GM23248 (cell line): ENCODE data around the gene ST6GAL1. TPM values are rescaled to one million over a fixed set of nuclear protein-coding genes. Genes with fewer than 3 reads are reported as not detected.

Source experiments
- DNase-seq: peaks from one replicate; pipeline ENCODE4 v3.0.0-alpha.2; 2015
- H2AFZ ChIP-seq: fragments of 200-600 bp; sonication (generic); 2 replicates; pipeline ENCODE4 v1.6.1; 2016; ENCODE audit warnings: antibody characterized with exemption
- H3F3A ChIP-seq: fragments of 200-600 bp; sonication (generic); 2 replicates; pipeline ENCODE4 v1.6.1; 2016; ENCODE audit warnings: mild to moderate bottlenecking, antibody characterized with exemption, mixed run types; ENCODE audit not compliant: insufficient read depth
- H3K27ac ChIP-seq: fragments of 200-600 bp; sonication (generic); 2 replicates; pipeline ENCODE4 v1.5.1; 2016; ENCODE audit warnings: mild to moderate bottlenecking
- H3K27me3 ChIP-seq: fragments of 200-600 bp; sonication (generic); replicated peaks from 2 replicates; pipeline ENCODE4 v1.6.1; 2016; ENCODE audit warnings: mild to moderate bottlenecking; ENCODE audit not compliant: insufficient read depth
- H3K36me3 ChIP-seq: fragments of 200-600 bp; sonication (generic); 2 replicates; pipeline ENCODE4 v1.6.1; 2016; ENCODE audit warnings: low read depth, mild to moderate bottlenecking
- H3K4me1 ChIP-seq: fragments of 200-600 bp; sonication (generic); 2 replicates; pipeline ENCODE4 v1.6.1; 2016; ENCODE audit warnings: mild to moderate bottlenecking; ENCODE audit not compliant: insufficient read depth
- H3K4me2 ChIP-seq: fragments of 200-600 bp; sonication (generic); one replicate; pipeline ENCODE4 v1.6.1; 2016; ENCODE audit warnings: mild to moderate bottlenecking; ENCODE audit not compliant: unreplicated experiment
- H3K4me3 ChIP-seq: fragments of 200-600 bp; sonication (generic); 2 replicates; pipeline ENCODE4 v1.5.1; 2016; ENCODE audit warnings: mild to moderate bottlenecking
- H3K79me2 ChIP-seq: fragments of 200-600 bp; sonication (generic); 2 replicates; pipeline ENCODE4 v1.6.1; 2016; ENCODE audit warnings: mild to moderate bottlenecking; ENCODE audit not compliant: insufficient read depth
- H3K9ac ChIP-seq: fragments of 200-600 bp; sonication (generic); 2 replicates; pipeline ENCODE4 v1.6.1; 2016; ENCODE audit warnings: mild to moderate bottlenecking
- H3K9me2 ChIP-seq: fragments of 200-600 bp; sonication (generic); 2 replicates; pipeline ENCODE4 v1.6.1; 2016; ENCODE audit warnings: mixed run types, mild to moderate bottlenecking, moderate library complexity; ENCODE audit not compliant: insufficient read depth
- H3K9me3 ChIP-seq: fragments of 200-600 bp; sonication (generic); one replicate; pipeline ENCODE4 v1.6.1; 2017; ENCODE audit warnings: low read depth
- H4K20me1 ChIP-seq: fragments of 200-600 bp; sonication (generic); 2 replicates; pipeline ENCODE4 v1.6.0; 2016; ENCODE audit not compliant: insufficient read depth
- EZH2 ChIP-seq: fragments of 200-600 bp; sonication (generic); IDR thresholded peaks from 2 replicates; pipeline ENCODE4 v1.6.1; 2018; ENCODE audit warnings: antibody characterized with exemption, mild to moderate bottlenecking; ENCODE audit not compliant: insufficient read depth, poor library complexity, severe bottlenecking
- EZH2phosphoT487 ChIP-seq: fragments of 200-600 bp; sonication (generic); IDR thresholded peaks from 2 replicates; pipeline ENCODE4 v1.6.1; 2018; ENCODE audit warnings: antibody characterized with exemption, moderate library complexity, mild to moderate bottlenecking, low read depth; ENCODE audit not compliant: insufficient read depth
- WGBS, 2 experiments: methylation state at CpG; one replicate each; pipeline ENCODE4 v1.1.6; 2015 to 2017; ENCODE audit warnings: low lambda C conversion rate in 2 of 2, low coverage in 1 of 2; ENCODE audit errors: missing lambda C conversion rate in 2 of 2; 5-methylcytosine and 5-hydroxymethylcytosine counted together
- in situ Hi-C: fragments of 300-500 bp; cut with MboI; formaldehyde crosslinking; loops from 2 replicates; pipeline ENCODE4 v1.15.0; 2020
- polyA plus RNA-seq: library from polyadenylated mRNA; unstranded; fragments of >200 nt; fragmentation: Nextera tagmentation; extraction: Ambion mirVana; gene quantifications from 2 replicates; pipeline ENCODE4 v1.2.1, GENCODE V29; 2016
- total RNA-seq: library from RNA; depleted of rRNA; stranded (reverse); fragments of >200 nt; shearing (Covaris generic); gene quantifications from 2 replicates; pipeline ENCODE4 v1.2.3, GENCODE V29; 2014

Gene ST6GAL1
- total and polyA plus RNA-seq, 2 experiments from 2014 or later: 0.20 TPM; not detected in 1

- 58 to 61% methylated on average over 10 of the region's 10 CpGs for WGBS, 2 experiments
- no peaks in the 10 kb centered on the region for H3F3A ChIP-seq
- H2AFZ ChIP-seq: peak overlapping the region; percentile 27; the same call in 1 of the 2 replicates
These were observed 67.2 kb downstream of the ST6GAL1 start for GRCh38 chr3:186997473-186997939.

GRCh38 chr3:186998937-186999368 lies 68.6 kb downstream of the ST6GAL1 start:
- no peak for DNase-seq
- Histone ChIP-seq H3K27ac (no peak overlapping the region), H3F3A (no peaks in the 10 kb centered on the region), H4K20me1 (no peaks in the 10 kb centered on the region), H3K4me3 (no peak overlapping the region), H3K9me3 (no peaks in the 10 kb centered on the region), H3K9ac (no peak overlapping the region), H2AFZ (no peak overlapping the region), H3K27me3 (peaks cover 6% of the 10 kb centered on the region; the same call in 1 of the 2 replicates), H3K36me3 (no peaks in the 10 kb centered on the region), H3K9me2 (no peaks in the 10 kb centered on the region), H3K79me2 (no peaks in the 10 kb centered on the region), H3K4me1 (no peaks in the 10 kb centered on the region), H3K4me2 (no peak overlapping the region)
- WGBS, 2 experiments: 63 to 68% methylated on average over 9 of the region's 9 CpGs
- TF ChIP-seq EZH2phosphoT487 (no peak), EZH2 (no peak)
- in situ Hi-C loops: no loop called here

More at GRCh38 chr3:186997473-186997939, 67.2 kb downstream of the ST6GAL1 start:
- Histone ChIP-seq H3K36me3 (no peaks in the 10 kb centered on the region), H3K9ac (no peak overlapping the region), H3K4me1 (no peaks in the 10 kb centered on the region), H4K20me1 (no peaks in the 10 kb centered on the region), H3K79me2 (no peaks in the 10 kb centered on the region), H3K4me2 (peak overlapping the region; percentile 30), H3K27me3 (peaks cover 6% of the 10 kb centered on the region; the same call in 1 of the 2 replicates), H3K9me3 (no peaks in the 10 kb centered on the region), H3K4me3 (0 out of 2 replicates have a peak overlapping the region, but pooled peaks have one; percentile 7), H3K27ac (no peak overlapping the region), H3K9me2 (no peaks in the 10 kb centered on the region)
- TF ChIP-seq EZH2phosphoT487 (no peak), EZH2 (no peak)
- peak; percentile 32 for DNase-seq
- in situ Hi-C loops: no loop called here

GRCh38 chr3:187000711-187001151 lies 70.4 kb downstream of the ST6GAL1 start:
- TF ChIP-seq EZH2phosphoT487 (no peak), EZH2 (no peak)
- Histone ChIP-seq H3K36me3 (no peaks in the 10 kb centered on the region), H4K20me1 (no peaks in the 10 kb centered on the region), H3K79me2 (no peaks in the 10 kb centered on the region), H3K4me3 (no peak overlapping the region), H3K27me3 (peaks cover 6% of the 10 kb centered on the region; the same call in 1 of the 2 replicates), H3K9ac (no peak overlapping the region), H3K27ac (no peak overlapping the region), H2AFZ (no peak overlapping the region), H3K9me2 (no peaks in the 10 kb centered on the region), H3F3A (no peaks in the 10 kb centered on the region), H3K4me2 (no peak overlapping the region), H3K4me1 (no peaks in the 10 kb centered on the region), H3K9me3 (no peaks in the 10 kb centered on the region)
- WGBS, 2 experiments: 56 to 60% methylated on average over 4 of the region's 4 CpGs
- in situ Hi-C loops: no loop called here
- DNase-seq: no peak

GRCh38 chr3:187002915-187003314 lies 72.6 kb downstream of the ST6GAL1 start:
- in situ Hi-C loops: no loop called here
- H3K79me2 ChIP-seq: no peaks in the 10 kb centered on the region
- DNase-seq: no peak

More at GRCh38 chr3:187002915-187003314, 72.6 kb downstream of the ST6GAL1 start:
- 43 to 55% methylated on average over 4 of the region's 4 CpGs for WGBS, 2 experiments
- Histone ChIP-seq H2AFZ (no peak overlapping the region), H3K9me3 (no peaks in the 10 kb centered on the region), H3F3A (no peaks in the 10 kb centered on the region), H3K4me3 (no peak overlapping the region), H4K20me1 (no peaks in the 10 kb centered on the region), H3K9ac (no peak overlapping the region), H3K27me3 (0 out of 2 replicates have a peak, but pooled peaks cover 3% of the 10 kb centered on the region), H3K4me2 (no peak overlapping the region), H3K4me1 (no peaks in the 10 kb centered on the region), H3K36me3 (no peaks in the 10 kb centered on the region), H3K9me2 (no peaks in the 10 kb centered on the region), H3K27ac (no peak overlapping the region)
- TF ChIP-seq EZH2 (no peak), EZH2phosphoT487 (no peak)
